Neural progenitor cell (in vitro differentiated cells): Measurements from ENCODE around the gene TRIM44.
"Not testable (repeated sequence)": the region's sequence is repeated elsewhere in the genome, so short reads cannot be mapped to it uniquely, and the experiment has no call there.

Source experiments
- EZH2phosphoT487 ChIP-seq: fragments of 200-600 bp; sonication (generic); IDR thresholded peaks from 2 replicates; pipeline ENCODE4 v1.6.1; 2017; ENCODE audit warnings: antibody characterized with exemption
- TF ChIP-seq, protein P1 (sequence below): fragments of 200-600 bp; sonication (generic); IDR thresholded peaks from 2 replicates; pipeline ENCODE4 v1.5.1; 2017; ENCODE audit warnings: antibody characterized with exemption, mild to moderate bottlenecking

DNA sequence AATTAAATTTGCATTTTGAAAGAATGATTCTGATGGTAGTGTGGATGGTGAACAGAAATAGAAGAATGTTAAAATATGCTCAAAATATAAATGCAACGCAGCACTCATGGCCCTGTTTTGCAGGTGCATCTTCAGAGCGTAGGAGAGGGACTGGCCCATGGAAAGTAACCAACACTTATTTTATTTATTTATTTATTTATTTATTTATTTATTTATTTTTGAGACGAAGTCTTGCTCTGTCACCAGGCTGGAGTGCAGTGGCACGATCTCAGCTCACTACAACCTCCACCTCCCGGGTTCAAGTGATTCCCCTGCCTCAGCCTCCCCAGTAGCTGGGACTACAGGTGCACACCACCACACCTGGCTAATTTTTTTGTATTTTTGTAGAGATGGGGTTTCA is 9.8 kb upstream of the TRIM44 start:
- TF ChIP-seq, protein P1, sequence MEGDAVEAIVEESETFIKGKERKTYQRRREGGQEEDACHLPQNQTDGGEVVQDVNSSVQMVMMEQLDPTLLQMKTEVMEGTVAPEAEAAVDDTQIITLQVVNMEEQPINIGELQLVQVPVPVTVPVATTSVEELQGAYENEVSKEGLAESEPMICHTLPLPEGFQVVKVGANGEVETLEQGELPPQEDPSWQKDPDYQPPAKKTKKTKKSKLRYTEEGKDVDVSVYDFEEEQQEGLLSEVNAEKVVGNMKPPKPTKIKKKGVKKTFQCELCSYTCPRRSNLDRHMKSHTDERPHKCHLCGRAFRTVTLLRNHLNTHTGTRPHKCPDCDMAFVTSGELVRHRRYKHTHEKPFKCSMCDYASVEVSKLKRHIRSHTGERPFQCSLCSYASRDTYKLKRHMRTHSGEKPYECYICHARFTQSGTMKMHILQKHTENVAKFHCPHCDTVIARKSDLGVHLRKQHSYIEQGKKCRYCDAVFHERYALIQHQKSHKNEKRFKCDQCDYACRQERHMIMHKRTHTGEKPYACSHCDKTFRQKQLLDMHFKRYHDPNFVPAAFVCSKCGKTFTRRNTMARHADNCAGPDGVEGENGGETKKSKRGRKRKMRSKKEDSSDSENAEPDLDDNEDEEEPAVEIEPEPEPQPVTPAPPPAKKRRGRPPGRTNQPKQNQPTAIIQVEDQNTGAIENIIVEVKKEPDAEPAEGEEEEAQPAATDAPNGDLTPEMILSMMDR: not testable (repeated sequence)
- not testable (repeated sequence) for TF ChIP-seq EZH2phosphoT487
